ENCODE measurements around the gene DDO. TPM values are rescaled to one million over a fixed set of nuclear protein-coding genes. Genes with fewer than 3 reads are reported as not detected.

The DDO gene
- total RNA-seq, 1 donor from 2014 or later: 0.29 TPM

DNA sequence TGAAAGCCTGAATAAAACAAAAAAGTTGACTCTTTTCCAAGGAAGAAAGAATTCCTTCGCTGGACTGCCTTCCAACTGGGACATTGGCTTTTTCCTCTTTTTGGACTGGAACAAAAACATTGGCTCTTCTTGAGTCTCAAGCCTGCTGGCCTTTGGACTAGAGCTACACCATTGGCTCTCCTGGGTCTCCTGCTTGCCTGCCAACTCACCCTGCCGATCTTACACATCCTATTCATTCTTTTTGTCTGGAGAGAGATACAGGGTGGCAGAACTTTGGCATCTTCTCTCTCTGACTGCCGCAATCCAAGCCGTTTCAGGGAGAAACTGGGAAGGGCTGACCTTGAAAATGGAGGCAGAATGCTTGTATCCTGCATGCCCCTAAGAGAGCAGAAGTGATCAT is 20.2 kb downstream of the DDO start:
- TF ChIP-seq, protein P1, sequence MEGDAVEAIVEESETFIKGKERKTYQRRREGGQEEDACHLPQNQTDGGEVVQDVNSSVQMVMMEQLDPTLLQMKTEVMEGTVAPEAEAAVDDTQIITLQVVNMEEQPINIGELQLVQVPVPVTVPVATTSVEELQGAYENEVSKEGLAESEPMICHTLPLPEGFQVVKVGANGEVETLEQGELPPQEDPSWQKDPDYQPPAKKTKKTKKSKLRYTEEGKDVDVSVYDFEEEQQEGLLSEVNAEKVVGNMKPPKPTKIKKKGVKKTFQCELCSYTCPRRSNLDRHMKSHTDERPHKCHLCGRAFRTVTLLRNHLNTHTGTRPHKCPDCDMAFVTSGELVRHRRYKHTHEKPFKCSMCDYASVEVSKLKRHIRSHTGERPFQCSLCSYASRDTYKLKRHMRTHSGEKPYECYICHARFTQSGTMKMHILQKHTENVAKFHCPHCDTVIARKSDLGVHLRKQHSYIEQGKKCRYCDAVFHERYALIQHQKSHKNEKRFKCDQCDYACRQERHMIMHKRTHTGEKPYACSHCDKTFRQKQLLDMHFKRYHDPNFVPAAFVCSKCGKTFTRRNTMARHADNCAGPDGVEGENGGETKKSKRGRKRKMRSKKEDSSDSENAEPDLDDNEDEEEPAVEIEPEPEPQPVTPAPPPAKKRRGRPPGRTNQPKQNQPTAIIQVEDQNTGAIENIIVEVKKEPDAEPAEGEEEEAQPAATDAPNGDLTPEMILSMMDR (IDR thresholded peaks at IDR 0.05; ENCODE audit: insufficient read depth, low read length, poor library complexity, severe bottlenecking): no peak
- no peaks in the 10 kb centered on the region for H3K27me3 ChIP-seq (ENCODE audit: control insufficient read depth, insufficient read depth, low read length)
- no peaks in the 10 kb centered on the region for H3K36me3 ChIP-seq (ENCODE audit: control insufficient read depth, insufficient read depth, low read length)
- H3K4me3 ChIP-seq (ENCODE audit: low read depth, low read length): no peak overlapping the region
- DNase-seq (ENCODE audit: low read depth): no peak

DNA sequence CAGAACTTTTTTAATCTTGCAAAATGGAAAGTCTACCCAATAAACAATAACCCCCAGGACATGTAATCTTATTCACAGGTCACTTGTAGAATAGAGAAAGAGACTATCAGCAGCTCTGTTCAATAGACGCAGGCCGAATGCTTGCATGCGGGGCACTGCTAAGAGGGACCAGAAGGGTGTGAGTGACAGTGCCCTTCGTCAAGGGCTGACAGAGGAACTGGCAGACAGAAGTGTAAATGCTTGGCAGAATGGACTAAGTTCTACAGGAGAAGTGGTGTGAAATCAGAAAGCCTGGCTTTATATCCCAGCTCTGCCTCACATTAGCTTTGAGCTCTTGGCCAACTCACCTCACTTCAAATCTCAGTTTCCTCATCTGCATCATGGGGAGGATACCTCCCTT is 21.0 kb downstream of the DDO start:
- TF ChIP-seq, protein P1 (IDR thresholded peaks at IDR 0.05; ENCODE audit: insufficient read depth, low read length, poor library complexity, severe bottlenecking): no peak
- H3K27me3 ChIP-seq (ENCODE audit: control insufficient read depth, insufficient read depth, low read length): no peaks in the 10 kb centered on the region
- H3K36me3 ChIP-seq (ENCODE audit: control insufficient read depth, insufficient read depth, low read length): no peaks in the 10 kb centered on the region
- no peak overlapping the region for H3K4me3 ChIP-seq (ENCODE audit: low read depth, low read length)
- no peak for DNase-seq (ENCODE audit: low read depth)

DNA sequence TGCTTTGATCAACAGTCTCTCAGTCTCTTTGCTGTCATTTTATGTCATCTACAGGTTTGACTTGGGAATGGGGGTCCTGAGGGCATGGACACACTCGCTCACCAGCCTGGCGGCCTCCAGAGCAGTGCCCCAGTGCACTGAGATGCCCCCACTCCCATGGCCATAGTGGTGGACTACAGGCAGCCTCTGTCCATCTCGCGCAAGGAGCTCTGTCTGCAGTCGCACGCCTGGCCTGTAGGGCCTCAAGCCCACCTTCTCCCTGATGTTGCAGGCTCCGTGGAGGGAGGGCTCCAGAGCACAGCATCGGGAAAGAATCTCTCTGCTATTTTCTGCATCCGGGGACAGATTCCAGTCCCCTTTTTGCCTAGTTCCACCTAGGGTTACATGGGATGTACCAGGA is 22.6 kb downstream of the DDO start:
- H3K27me3 ChIP-seq (ENCODE audit: control insufficient read depth, insufficient read depth, low read length): no peaks in the 10 kb centered on the region
- H3K36me3 ChIP-seq (ENCODE audit: control insufficient read depth, insufficient read depth, low read length): no peaks in the 10 kb centered on the region
- DNase-seq (ENCODE audit: low read depth): no peak
- H3K4me3 ChIP-seq (ENCODE audit: low read depth, low read length): no peak overlapping the region
- TF ChIP-seq, protein P1 (IDR thresholded peaks at IDR 0.05; ENCODE audit: insufficient read depth, low read length, poor library complexity, severe bottlenecking): no peak

DNA sequence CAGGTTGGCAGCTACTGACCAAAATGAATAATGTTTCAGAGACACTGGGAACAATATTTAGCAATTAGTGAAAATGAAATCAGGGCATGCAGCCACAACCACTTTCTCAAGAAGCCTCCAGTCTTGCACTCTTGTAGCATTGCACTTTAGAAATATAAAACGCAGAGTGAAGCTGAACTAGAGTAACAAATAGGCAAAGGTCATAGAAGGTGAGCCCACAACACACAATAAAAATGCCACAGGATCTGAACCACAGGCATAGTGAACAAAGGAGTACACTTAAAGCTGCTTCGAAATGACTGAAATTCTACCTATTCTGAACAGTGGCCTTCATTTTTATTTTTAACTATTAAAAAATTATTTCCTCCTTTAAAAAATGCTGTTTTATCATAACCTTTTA is 25.0 kb downstream of the DDO start:
- no peaks in the 10 kb centered on the region for H3K36me3 ChIP-seq (ENCODE audit: control insufficient read depth, insufficient read depth, low read length)
- no peaks in the 10 kb centered on the region for H3K27me3 ChIP-seq (ENCODE audit: control insufficient read depth, insufficient read depth, low read length)
- TF ChIP-seq, protein P1 (IDR thresholded peaks at IDR 0.05; ENCODE audit: insufficient read depth, low read length, poor library complexity, severe bottlenecking): no peak
- H3K4me3 ChIP-seq (ENCODE audit: low read depth, low read length): no peak overlapping the region
- DNase-seq (ENCODE audit: low read depth): no peak

DNA sequence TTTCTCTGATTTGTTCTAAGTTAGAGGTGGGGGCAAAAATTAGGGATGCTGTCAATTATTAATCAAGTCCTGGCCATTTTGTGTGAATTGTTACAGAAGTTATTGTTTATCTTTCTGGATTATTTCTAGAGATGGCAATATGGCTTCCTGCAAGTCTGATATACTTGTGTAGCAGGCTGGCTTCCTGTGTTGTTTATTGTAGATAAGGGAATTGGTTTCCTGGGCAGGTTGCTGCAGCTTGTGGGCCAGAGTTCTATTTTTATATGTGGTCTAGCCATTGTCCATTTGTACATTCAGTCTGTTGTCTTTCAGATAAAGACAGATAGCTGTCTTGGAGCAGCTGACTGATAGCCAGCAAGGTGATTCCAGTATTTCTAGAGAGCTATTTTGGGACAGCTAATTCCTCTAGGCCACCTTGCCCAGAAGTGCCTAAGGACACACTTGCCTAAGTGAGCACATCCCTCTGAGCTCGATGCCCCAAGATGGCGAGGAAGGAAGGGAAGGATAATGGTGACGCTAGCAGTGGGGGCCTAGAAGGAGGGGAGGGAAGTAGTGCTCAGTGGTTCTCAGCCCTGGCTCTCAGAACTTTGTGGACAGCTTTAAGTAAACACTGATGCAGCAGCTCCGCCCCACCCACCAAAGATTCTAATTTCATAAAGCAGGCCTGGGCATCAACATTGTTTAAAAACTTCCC is 25.5 kb downstream of the DDO start:
- TF ChIP-seq, protein P1 (IDR thresholded peaks at IDR 0.05; ENCODE audit: insufficient read depth, low read length, poor library complexity, severe bottlenecking): no peak
- Histone ChIP-seq H3K36me3 (ENCODE audit: control insufficient read depth, insufficient read depth, low read length) (no peaks in the 10 kb centered on the region), H3K4me3 (ENCODE audit: low read depth, low read length) (no peak overlapping the region), H3K27me3 (ENCODE audit: control insufficient read depth, insufficient read depth, low read length) (no peaks in the 10 kb centered on the region)
- no peak for DNase-seq (ENCODE audit: low read depth)

DNA sequence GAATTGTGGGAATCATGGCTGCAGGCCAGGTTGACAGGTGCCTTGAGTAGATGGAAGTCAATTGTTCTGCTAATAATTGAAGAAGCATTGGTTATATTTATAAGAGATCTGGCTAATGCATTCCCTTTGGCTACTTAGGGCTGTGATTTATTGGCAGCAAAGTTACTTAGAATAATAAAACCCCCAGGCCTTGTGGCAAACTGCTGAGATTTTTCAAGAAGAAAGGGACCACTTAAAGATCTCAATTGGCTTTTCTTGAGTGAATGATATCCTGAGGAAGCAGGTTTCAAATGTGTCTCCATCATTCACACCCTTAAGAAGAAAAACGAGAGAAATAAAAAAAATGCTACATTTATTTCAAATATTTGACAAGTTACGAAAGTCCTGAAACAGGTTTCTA is 27.4 kb downstream of the DDO start:
- Histone ChIP-seq H3K27me3 (ENCODE audit: control insufficient read depth, insufficient read depth, low read length) (no peaks in the 10 kb centered on the region), H3K4me3 (ENCODE audit: low read depth, low read length) (no peak overlapping the region), H3K36me3 (ENCODE audit: control insufficient read depth, insufficient read depth, low read length) (no peaks in the 10 kb centered on the region)
- TF ChIP-seq, protein P1 (IDR thresholded peaks at IDR 0.05; ENCODE audit: insufficient read depth, low read length, poor library complexity, severe bottlenecking): no peak
- DNase-seq (ENCODE audit: low read depth): no peak
